K562 (cell line): ENCODE results near the gene BTF3L4. TPM values are rescaled to one million over a fixed set of nuclear protein-coding genes. Genes with fewer than 3 reads are reported as not detected.
A peak's percentile ranks its signal among the peaks of the same experiment; 100 is the strongest.

Experiments
- BMI1 ChIP-seq: fragments of 150-350 bp; IDR thresholded peaks from 2 replicates; pipeline ENCODE4 v1.6.1; 2014; ENCODE audit warnings: low read length
- CHD2 ChIP-seq: IDR thresholded peaks from 2 replicates; pipeline ENCODE4 v1.6.1; 2011; ENCODE audit warnings: low read depth, low read length
- HDAC8 ChIP-seq: fragments of 450-650 bp; IDR thresholded peaks from 2 replicates; pipeline ENCODE4 v1.6.1; 2016; ENCODE audit warnings: mild to moderate bottlenecking, missing genetic modification characterization, moderate library complexity, missing compliant biosample characterization
- MXI1 ChIP-seq: IDR thresholded peaks from 2 replicates; pipeline ENCODE4 v1.6.1; 2011; ENCODE audit warnings: low read depth, mild to moderate bottlenecking, improper control_type of control experiment, low read length
- PTRF ChIP-seq: fragments of 450-650 bp; IDR thresholded peaks from 2 replicates; pipeline ENCODE4 v1.6.1; 2016; ENCODE audit warnings: mild to moderate bottlenecking, missing genetic modification characterization, missing compliant biosample characterization
- SIN3A ChIP-seq, 2 experiments: fragments of 150-350 bp in 1 of 2; IDR thresholded peaks; 2 replicates each; pipeline ENCODE4 v1.6.1; 2011 to 2016; ENCODE audit warnings: borderline replicate concordance in 2 of 2, low read depth in 2 of 2, low read length in 2 of 2, mild to moderate bottlenecking in 2 of 2, moderate library complexity in 2 of 2; ENCODE audit not compliant: control insufficient read depth in 1 of 2
- TAF1 ChIP-seq: IDR thresholded peaks from 2 replicates; pipeline ENCODE4 v1.6.1; 2011; ENCODE audit warnings: mild to moderate bottlenecking, low read length, moderate library complexity; ENCODE audit not compliant: insufficient read depth, control insufficient read depth, severe bottlenecking; ENCODE audit errors: extremely low read depth
- UBTF ChIP-seq, 2 experiments: IDR thresholded peaks; 2 replicates each; pipeline ENCODE4 v1.6.1; 2012; ENCODE audit warnings: improper control_type of control experiment in 2 of 2, low read depth in 2 of 2, low read length in 2 of 2, borderline replicate concordance in 1 of 2
- ZNF384 ChIP-seq: IDR thresholded peaks from 2 replicates; pipeline ENCODE4 v1.6.1; 2012; ENCODE audit warnings: low read depth, low read length, improper control_type of control experiment
- ZNF507 ChIP-seq: conservative IDR thresholded peaks from 2 replicates; pipeline ENCODE4 v1.6.1; 2017; ENCODE audit warnings: missing genetic modification characterization, missing compliant biosample characterization
- ZNF592 ChIP-seq: fragments of 450-650 bp; IDR thresholded peaks from 2 replicates; pipeline ENCODE4 v1.6.1; 2017; ENCODE audit warnings: antibody characterized with exemption, mild to moderate bottlenecking
- ZNF75A ChIP-seq: fragments of 450-650 bp; formaldehyde crosslinking; IDR thresholded peaks from 2 replicates; pipeline ENCODE4 v1.4.0; 2020; ENCODE audit warnings: mild to moderate bottlenecking
- polyA plus RNA-seq, 8 experiments: library from polyadenylated mRNA; depleted of rRNA in 4 of 8; stranded (reverse) in 5 of 8; unstranded in 3 of 8; fragments of >200 nt; fragmentation: Nextera tagmentation in 2 of 8; fragmentation: Illumina TruSeq in 1 of 8; extraction: Ambion mirVana in 2 of 8; extraction: Trizol in 1 of 8; gene quantifications; 2 replicates each; pipeline versions ENCODE4 v1.2.1 to v1.2.3, GENCODE V29; 2011 to 2014; ENCODE audit warnings: inconsistent platforms in 1 of 8, missing spikeins in 1 of 8
- total RNA-seq, 7 experiments: library from RNA; depleted of rRNA in 6 of 7; stranded (reverse); fragments of >200 nt in 6 of 7; fragmentation: Illumina TruSeq in 2 of 7; extraction: Trizol in 2 of 7; gene quantifications; 2 replicates each; pipeline versions ENCODE4 v1.2.1 to v1.2.3, GENCODE V29; 2011 to 2021; ENCODE audit warnings: low replicate concordance in 1 of 7
- TF ChIP-seq, protein P1 (sequence below): sonication (generic); formaldehyde crosslinking; IDR thresholded peaks from 2 replicates; pipeline ENCODE4 v1.8.0; 2022; ENCODE audit warnings: mild to moderate bottlenecking, missing genetic modification reagents
- TF ChIP-seq, protein P2 (sequence below): fragments of 450-650 bp; IDR thresholded peaks from 2 replicates; pipeline ENCODE4 v1.6.1; 2016; ENCODE audit warnings: missing biosample characterization, missing genetic modification characterization
- TF ChIP-seq, protein P3 (sequence below): fragments of 250-450 bp; sonication (Bioruptor Pico); IDR thresholded peaks from 2 replicates; pipeline ENCODE4 v1.8.0; 2021; ENCODE audit warnings: moderate library complexity, mild to moderate bottlenecking, inconsistent platforms

Gene BTF3L4
- total and polyA plus RNA-seq, 9 of the 15 experiments (the other 6 are each of a cell fraction or from before 2014, with no cell fraction given), result 40.1 to 106 (median 88.8) TPM

DNA sequence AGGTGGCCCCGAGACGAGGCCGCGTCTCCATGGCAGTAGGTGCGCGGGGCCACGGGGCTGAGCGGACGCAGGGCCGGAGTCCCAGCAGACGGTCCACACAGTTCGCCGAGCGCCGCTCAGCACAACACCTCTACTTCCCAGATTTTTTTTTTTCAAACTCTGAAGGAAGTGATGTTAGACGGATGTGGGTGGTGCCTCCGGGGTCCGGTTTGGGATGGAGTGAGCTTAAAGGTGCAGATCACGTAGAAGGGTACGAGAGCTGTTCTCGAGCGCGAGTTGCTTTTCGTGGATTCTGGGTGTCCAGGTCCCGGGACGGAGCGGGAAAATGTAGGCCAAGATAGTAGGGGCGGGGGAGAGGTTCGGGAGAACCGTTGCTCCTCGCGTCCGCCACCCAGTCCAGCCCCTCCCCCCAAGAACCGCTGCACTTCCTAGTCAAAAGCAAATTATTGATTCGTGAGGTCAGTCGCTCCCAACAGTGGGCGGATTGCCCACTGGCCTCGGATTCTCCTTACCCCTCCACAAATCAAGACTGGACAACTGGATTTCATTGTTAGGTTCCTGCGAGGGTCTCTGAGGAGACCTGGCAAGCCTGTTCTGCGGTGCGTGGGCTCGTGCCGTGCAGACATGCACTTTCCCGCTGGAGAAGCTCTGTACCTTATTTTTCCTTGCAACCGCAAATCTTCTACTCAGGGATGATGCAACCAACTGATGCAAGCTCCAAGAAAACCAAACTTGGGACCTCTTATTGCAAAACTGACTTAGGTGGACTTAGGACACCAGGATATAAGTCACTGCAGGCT lies 829 bp upstream of the BTF3L4 start, which contains the start of gene TXNDC12 (continued):
- TF ChIP-seq ZNF592 (no peak), MXI1 (no peak), ZNF384 (peak; percentile 99), SIN3A (IDR thresholded peaks at IDR 0.05; ENCODE audit: borderline replicate concordance in 2 of 2, control insufficient read depth in 1 of 2, low read depth in 2 of 2, low read length in 2 of 2) (peak in 1 of 2 experiments; percentile 51; a peak in 2 of 4 replicates), HDAC8 (tag) (0 out of 2 replicates have a peak, but pooled peaks have one; percentile 22), TAF1 (peak; percentile 86), ZNF75A (no peak), ZNF507 (tag) (no peak), PTRF (no peak), BMI1 (no peak), UBTF (IDR thresholded peaks at IDR 0.05; ENCODE audit: borderline replicate concordance in 1 of 2, low read depth in 2 of 2, low read length in 2 of 2) (peak in 1 of 2 experiments; percentile 76; a peak in 2 of 4 replicates), CHD2 (peak; percentile 70)
- TF ChIP-seq, protein P1, sequence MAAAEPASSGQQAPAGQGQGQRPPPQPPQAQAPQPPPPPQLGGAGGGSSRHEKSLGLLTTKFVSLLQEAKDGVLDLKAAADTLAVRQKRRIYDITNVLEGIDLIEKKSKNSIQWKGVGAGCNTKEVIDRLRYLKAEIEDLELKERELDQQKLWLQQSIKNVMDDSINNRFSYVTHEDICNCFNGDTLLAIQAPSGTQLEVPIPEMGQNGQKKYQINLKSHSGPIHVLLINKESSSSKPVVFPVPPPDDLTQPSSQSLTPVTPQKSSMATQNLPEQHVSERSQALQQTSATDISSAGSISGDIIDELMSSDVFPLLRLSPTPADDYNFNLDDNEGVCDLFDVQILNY (CRISPR knock-in tag), result no peak; the same call in 1 of the 2 replicates
- TF ChIP-seq, protein P2, sequence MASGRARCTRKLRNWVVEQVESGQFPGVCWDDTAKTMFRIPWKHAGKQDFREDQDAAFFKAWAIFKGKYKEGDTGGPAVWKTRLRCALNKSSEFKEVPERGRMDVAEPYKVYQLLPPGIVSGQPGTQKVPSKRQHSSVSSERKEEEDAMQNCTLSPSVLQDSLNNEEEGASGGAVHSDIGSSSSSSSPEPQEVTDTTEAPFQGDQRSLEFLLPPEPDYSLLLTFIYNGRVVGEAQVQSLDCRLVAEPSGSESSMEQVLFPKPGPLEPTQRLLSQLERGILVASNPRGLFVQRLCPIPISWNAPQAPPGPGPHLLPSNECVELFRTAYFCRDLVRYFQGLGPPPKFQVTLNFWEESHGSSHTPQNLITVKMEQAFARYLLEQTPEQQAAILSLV (tag), result peak; percentile 89
- TF ChIP-seq, protein P3, sequence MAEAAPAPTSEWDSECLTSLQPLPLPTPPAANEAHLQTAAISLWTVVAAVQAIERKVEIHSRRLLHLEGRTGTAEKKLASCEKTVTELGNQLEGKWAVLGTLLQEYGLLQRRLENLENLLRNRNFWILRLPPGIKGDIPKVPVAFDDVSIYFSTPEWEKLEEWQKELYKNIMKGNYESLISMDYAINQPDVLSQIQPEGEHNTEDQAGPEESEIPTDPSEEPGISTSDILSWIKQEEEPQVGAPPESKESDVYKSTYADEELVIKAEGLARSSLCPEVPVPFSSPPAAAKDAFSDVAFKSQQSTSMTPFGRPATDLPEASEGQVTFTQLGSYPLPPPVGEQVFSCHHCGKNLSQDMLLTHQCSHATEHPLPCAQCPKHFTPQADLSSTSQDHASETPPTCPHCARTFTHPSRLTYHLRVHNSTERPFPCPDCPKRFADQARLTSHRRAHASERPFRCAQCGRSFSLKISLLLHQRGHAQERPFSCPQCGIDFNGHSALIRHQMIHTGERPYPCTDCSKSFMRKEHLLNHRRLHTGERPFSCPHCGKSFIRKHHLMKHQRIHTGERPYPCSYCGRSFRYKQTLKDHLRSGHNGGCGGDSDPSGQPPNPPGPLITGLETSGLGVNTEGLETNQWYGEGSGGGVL, result no peak
